Measurements from ENCODE around the gene HNRNPA3. TPM values are rescaled to one million over a fixed set of nuclear protein-coding genes. Genes with fewer than 3 reads are reported as not detected.

Gene HNRNPA3
- total and polyA plus RNA-seq, 2 experiments from 2014 or later, result 151 to 290 TPM

DNA sequence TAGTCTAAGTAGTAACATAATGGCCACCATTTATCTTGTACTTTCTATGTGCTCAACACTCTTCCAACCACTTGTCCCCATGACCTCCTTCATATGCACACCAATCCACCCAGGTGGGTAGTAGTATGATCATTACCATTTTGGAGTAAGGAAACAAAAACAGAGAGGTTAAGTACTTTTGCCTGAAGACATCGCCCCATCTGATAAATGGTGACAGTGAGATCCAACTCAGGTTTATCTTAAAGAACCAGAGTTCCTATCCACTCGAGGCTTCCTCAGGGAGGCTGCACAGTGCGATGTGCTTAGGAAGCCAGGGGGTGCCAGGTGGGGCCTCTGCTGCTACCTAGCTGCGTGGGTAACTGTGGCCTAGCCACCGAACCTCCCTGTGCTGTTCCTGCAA lies 37.9 kb downstream of the HNRNPA3 start (continued):
- TF ChIP-seq, protein P1, sequence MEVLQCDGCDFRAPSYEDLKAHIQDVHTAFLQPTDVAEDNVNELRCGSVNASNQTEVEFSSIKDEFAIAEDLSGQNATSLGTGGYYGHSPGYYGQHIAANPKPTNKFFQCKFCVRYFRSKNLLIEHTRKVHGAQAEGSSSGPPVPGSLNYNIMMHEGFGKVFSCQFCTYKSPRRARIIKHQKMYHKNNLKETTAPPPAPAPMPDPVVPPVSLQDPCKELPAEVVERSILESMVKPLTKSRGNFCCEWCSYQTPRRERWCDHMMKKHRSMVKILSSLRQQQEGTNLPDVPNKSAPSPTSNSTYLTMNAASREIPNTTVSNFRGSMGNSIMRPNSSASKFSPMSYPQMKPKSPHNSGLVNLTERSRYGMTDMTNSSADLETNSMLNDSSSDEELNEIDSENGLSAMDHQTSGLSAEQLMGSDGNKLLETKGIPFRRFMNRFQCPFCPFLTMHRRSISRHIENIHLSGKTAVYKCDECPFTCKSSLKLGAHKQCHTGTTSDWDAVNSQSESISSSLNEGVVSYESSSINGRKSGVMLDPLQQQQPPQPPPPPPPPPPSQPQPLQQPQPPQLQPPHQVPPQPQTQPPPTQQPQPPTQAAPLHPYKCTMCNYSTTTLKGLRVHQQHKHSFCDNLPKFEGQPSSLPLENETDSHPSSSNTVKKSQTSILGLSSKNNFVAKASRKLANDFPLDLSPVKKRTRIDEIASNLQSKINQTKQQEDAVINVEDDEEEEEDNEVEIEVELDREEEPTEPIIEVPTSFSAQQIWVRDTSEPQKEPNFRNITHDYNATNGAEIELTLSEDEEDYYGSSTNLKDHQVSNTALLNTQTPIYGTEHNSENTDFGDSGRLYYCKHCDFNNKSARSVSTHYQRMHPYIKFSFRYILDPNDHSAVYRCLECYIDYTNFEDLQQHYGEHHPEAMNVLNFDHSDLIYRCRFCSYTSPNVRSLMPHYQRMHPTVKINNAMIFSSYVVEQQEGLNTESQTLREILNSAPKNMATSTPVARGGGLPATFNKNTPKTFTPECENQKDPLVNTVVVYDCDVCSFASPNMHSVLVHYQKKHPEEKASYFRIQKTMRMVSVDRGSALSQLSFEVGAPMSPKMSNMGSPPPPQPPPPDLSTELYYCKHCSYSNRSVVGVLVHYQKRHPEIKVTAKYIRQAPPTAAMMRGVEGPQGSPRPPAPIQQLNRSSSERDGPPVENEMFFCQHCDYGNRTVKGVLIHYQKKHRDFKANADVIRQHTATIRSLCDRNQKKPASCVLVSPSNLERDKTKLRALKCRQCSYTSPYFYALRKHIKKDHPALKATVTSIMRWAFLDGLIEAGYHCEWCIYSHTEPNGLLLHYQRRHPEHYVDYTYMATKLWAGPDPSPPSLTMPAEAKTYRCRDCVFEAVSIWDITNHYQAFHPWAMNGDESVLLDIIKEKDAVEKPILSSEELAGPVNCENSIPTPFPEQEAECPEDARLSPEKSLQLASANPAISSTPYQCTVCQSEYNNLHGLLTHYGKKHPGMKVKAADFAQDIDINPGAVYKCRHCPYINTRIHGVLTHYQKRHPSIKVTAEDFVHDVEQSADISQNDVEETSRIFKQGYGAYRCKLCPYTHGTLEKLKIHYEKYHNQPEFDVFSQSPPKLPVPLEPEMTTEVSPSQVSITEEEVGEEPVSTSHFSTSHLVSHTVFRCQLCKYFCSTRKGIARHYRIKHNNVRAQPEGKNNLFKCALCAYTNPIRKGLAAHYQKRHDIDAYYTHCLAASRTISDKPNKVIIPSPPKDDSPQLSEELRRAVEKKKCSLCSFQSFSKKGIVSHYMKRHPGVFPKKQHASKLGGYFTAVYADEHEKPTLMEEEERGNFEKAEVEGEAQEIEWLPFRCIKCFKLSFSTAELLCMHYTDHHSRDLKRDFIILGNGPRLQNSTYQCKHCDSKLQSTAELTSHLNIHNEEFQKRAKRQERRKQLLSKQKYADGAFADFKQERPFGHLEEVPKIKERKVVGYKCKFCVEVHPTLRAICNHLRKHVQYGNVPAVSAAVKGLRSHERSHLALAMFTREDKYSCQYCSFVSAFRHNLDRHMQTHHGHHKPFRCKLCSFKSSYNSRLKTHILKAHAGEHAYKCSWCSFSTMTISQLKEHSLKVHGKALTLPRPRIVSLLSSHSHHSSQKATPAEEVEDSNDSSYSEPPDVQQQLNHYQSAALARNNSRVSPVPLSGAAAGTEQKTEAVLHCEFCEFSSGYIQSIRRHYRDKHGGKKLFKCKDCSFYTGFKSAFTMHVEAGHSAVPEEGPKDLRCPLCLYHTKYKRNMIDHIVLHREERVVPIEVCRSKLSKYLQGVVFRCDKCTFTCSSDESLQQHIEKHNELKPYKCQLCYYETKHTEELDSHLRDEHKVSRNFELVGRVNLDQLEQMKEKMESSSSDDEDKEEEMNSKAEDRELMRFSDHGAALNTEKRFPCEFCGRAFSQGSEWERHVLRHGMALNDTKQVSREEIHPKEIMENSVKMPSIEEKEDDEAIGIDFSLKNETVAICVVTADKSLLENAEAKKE (CRISPR knock-in tag; IDR thresholded peaks at IDR 0.05), result no peak
- TF ChIP-seq POLR2AphosphoS5 (IDR thresholded peaks at IDR 0.05; ENCODE audit: low read depth), result no peak
- no peak for TF ChIP-seq CREB1 (CRISPR knock-in tag; IDR thresholded peaks at IDR 0.05; ENCODE audit: low read depth)
- TF ChIP-seq NANOG (IDR thresholded peaks at IDR 0.05; ENCODE audit: borderline replicate concordance), result no peak
- TF ChIP-seq EZH2phosphoT487 (IDR thresholded peaks at IDR 0.05; ENCODE audit: unreplicated experiment), result no peak
- no peak for TF ChIP-seq ZNF114 (CRISPR knock-in tag; IDR thresholded peaks at IDR 0.05)
- TF ChIP-seq, protein P2, sequence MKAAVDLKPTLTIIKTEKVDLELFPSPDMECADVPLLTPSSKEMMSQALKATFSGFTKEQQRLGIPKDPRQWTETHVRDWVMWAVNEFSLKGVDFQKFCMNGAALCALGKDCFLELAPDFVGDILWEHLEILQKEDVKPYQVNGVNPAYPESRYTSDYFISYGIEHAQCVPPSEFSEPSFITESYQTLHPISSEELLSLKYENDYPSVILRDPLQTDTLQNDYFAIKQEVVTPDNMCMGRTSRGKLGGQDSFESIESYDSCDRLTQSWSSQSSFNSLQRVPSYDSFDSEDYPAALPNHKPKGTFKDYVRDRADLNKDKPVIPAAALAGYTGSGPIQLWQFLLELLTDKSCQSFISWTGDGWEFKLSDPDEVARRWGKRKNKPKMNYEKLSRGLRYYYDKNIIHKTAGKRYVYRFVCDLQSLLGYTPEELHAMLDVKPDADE (IDR thresholded peaks at IDR 0.05), result no peak
- no peak for TF ChIP-seq EZH2 (IDR thresholded peaks at IDR 0.05; ENCODE audit: low read depth, unreplicated experiment)

DNA sequence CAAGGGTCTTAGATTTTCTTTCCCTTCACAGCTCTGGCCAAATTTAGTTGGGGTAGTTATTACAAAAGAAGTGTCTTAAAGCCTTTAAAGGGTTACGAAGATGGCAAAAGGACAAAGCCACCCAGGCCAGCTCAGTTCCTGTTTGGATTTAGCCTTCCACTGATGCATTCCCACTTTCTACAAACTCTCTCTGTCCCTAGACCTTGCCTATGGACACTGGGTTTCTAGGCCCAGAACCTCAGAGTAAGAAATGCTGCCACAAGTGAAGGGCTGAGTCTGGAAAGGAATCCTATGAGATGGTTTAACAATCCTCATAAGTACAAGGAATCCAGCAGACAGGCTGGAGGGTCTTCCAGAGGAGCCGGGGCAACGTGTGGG lies 38.6 kb downstream of the HNRNPA3 start:
- H3K4me1 ChIP-seq (ENCODE audit: insufficient read depth), result peaks cover 29% of the 10 kb centered on the region
- H3K27ac Mint-ChIP-seq, result peak overlapping the region; percentile 77; the same call in 1 of the 2 replicates
- H3K79me2 ChIP-seq (replicated peaks; ENCODE audit: insufficient read depth), result peaks cover 100% of the 10 kb centered on the region
- peak overlapping the region; percentile 69; the same call in 1 of the 2 replicates for H3K27ac ChIP-seq (ENCODE audit: low read depth)
- peaks cover 5% of the 10 kb centered on the region for H3K27me3 Mint-ChIP-seq (ENCODE audit: insufficient read depth, low read depth, poor library complexity)
- no peaks in the 10 kb centered on the region for H3K9me2 ChIP-seq (ENCODE audit: insufficient read depth)
- ATAC-seq (no peak), DNase-seq (ENCODE audit: low spot score) (no peak)
- peaks cover 59% of the 10 kb centered on the region for H3K4me1 Mint-ChIP-seq
- H3K36me3 Mint-ChIP-seq (ENCODE audit: low read depth), result peaks cover 5% of the 10 kb centered on the region
- H3K9me3 Mint-ChIP-seq, result no peaks in the 10 kb centered on the region
- TF ChIP-seq EZH2phosphoT487 (IDR thresholded peaks at IDR 0.05; ENCODE audit: unreplicated experiment), result no peak
- TF ChIP-seq NANOG (IDR thresholded peaks at IDR 0.05; ENCODE audit: borderline replicate concordance), result no peak
- H3K4me3 ChIP-seq, result no peak overlapping the region
- H3K27me3 ChIP-seq (ENCODE audit: insufficient read depth), result no peaks in the 10 kb centered on the region
- no peaks in the 10 kb centered on the region for H3F3A ChIP-seq (replicated peaks; ENCODE audit: low read depth)
- H4K20me1 ChIP-seq (replicated peaks; ENCODE audit: insufficient read depth), result peaks cover 43% of the 10 kb centered on the region
- H3K4me3 Mint-ChIP-seq, result no peak overlapping the region
- no peaks in the 10 kb centered on the region for H3K36me3 ChIP-seq (ENCODE audit: insufficient read depth)
- no peak overlapping the region for H2AFZ ChIP-seq
- H3K4me2 ChIP-seq, result no peak overlapping the region
